COLO668 (cell line): Measurements from ENCODE around the gene ELF5.

Experiments used
- DNase-seq: peaks from one replicate; lab custom pipeline; 2025; ENCODE audit not compliant: unreplicated experiment; lab: John Stamatoyannopoulos, UW

Gene ELF5

GRCh38 chr11:34513682-34514449 is at the start of gene ELF5:
ELF5 (minus strand) TSS chr11:34513794; CDS start chr11:34505749, 8,045 bp downstream.
- DNase-seq = no peak

DNA sequence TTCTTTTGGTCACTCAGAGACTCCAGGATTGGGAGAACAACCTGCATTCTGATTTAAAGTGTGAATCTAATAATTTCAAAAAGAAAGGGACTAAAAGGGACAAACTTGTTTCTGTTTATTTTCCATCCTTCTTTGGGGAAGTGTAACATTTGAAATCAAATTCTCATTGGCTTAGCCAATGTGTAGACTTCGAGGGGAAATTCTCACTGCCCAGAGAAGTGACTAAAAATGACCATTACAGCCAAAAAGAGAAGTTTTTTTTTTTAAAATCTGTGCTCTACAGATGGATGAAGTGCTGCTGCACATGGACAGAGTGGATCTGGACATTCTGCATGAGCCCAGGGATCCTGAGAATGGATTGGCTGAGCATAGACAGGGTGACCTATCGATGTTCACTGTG is 49.4 kb upstream of the ELF5 start:
- DNase-seq = no peak

DNA sequence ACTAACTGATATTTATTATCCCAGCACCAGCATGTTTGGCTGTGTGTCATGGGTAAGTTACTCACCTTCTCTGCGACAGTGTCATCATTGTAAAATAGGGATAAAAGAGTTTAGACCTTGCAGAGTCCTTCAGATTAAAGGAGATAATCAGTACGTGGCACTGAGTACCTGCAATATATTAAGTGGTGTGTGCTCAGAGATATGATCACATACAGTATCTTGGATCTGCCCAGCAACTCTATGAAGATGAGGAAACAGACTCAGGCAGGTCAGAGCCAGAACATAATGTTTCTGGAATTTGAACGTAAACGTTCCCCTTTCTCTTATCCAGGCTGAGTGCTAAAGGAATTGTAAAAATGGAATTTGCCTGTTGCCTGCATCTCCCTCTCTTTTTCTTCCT is 46.9 kb upstream of the ELF5 start:
- no peak for DNase-seq

DNA sequence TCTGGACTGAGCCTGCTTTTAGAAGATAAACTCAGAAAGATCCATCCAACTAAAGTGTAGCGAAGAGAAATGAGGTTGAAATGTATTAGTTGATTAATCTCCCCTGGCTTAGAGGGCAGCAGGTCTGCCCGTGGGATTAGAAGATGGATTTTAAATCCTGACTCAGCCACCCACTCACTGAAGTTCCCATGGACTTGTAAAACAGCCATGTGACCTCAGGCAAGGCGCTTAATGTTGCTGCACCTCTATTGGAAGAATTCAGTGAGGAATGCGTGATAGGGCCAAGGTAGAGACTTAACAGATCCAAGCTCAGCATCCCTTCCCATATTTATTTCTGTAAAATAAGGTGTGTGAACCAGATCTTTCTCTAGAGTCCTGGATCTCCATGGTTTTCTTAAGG is 45.1 kb upstream of the ELF5 start:
- no peak for DNase-seq

GRCh38 chr11:34558211-34558610 is 44.6 kb upstream of the ELF5 start:
- DNase-seq = no peak

DNA sequence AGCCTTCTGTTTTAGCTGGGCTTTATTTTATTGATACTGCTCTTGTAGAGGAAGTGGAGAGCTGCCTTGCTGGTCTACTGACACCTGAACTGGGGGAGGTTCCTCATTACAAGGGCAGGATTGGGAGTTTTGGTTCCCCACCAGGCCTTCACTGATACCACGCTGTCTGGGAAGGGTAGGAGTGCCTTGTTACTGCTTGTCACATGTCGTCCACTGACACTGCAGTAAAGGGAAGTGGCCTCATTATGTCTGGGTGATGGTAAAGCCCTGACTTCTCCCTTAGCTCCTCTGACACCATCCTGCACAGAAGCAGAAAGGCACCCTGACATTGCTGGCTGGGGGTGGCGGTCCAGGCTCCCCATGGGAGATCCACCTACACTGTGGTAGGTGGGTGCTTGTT is 38.7 kb upstream of the ELF5 start:
- DNase-seq = no peak

DNA sequence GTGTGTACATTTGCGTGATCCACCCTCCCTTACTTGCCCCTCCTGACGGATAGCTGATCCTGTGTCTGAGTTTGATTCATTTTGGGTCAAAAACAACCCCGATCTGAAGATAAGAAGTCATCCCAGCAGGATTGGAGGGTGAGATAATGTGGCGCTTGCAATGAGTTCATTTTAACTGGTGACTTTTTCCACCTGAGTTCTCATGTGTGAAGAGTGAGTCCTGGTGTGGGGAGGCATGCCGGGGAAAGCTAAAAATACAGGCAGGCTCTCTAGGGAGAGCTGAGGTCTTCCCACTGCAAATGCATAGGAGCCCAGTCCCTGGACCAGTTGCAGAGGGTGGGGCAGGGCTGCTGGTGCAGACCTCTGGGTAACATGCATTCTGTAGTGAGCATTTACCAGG is 35.7 kb upstream of the ELF5 start:
- DNase-seq = no peak

- no peak for DNase-seq
Observed at GRCh38 chr11:34548278-34548677, 34.7 kb upstream of the ELF5 start.

- DNase-seq = peak; percentile 16
Observed at GRCh38 chr11:34546511-34547209, 33.1 kb upstream of the ELF5 start.

DNA sequence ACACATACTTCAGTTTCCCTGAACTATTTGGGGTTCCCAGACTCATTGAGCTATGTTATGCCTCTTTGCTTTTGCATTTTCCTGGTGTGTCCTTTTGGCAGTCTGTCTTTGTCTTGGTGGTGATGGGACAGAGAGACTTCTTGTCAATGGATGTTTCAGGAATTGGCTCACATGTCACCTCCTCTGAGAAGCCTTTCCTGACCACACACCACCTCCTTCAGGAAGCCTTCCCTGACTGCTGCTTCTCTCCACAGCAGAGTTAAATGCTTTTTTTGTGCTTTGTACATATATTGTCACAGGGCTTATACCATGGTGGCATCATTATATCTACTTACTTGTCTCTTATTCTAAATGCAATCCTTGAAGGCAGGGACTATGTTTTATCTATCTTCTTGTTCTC is 28.5 kb upstream of the ELF5 start:
- DNase-seq = no peak

- no peak for DNase-seq
Observed at GRCh38 chr11:34540870-34541269, 27.3 kb upstream of the ELF5 start.

GRCh38 chr11:34537636-34538035 is 24.0 kb upstream of the ELF5 start:
- DNase-seq = peak; percentile 14

GRCh38 chr11:34536056-34536455 is 22.5 kb upstream of the ELF5 start:
- DNase-seq = peak; percentile 15

DNA sequence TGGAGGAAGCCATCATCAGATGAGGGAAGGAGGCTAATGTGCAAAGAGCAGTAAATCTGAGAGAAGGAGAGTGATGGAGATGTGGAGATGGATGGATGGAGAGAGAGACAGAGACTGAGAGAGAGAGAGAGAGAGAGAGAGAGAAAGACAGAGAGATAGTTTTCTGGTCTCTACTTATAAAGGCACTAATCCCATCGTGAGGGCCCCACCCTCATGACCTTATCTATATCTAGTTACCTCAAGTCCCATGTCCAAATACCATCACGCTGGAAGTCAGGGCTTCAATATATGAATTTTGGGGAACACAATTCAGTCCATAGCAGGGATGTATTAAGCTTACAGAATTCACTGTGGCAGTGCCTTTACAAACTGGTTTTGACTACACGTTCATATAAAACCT is 21.2 kb upstream of the ELF5 start:
- no peak for DNase-seq

DNA sequence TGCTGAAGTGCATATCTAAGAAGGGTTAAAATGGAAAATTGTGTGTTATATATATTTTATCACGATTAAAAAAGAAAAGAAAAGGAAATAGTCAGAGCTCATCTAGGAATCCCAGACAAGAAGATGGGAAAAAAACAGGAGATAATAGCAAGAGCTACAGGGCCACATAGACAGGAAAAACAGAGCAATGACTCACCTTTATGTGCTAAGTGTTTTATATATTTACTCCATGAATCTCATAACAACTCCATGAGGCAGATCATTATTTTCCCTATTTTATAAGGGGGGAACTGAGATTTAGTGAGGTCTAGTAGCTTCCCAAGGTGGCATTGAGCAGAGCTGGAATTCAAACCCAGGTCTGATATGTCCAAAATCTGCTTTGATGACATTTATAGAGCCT is 18.1 kb upstream of the ELF5 start:
- no peak for DNase-seq

DNA sequence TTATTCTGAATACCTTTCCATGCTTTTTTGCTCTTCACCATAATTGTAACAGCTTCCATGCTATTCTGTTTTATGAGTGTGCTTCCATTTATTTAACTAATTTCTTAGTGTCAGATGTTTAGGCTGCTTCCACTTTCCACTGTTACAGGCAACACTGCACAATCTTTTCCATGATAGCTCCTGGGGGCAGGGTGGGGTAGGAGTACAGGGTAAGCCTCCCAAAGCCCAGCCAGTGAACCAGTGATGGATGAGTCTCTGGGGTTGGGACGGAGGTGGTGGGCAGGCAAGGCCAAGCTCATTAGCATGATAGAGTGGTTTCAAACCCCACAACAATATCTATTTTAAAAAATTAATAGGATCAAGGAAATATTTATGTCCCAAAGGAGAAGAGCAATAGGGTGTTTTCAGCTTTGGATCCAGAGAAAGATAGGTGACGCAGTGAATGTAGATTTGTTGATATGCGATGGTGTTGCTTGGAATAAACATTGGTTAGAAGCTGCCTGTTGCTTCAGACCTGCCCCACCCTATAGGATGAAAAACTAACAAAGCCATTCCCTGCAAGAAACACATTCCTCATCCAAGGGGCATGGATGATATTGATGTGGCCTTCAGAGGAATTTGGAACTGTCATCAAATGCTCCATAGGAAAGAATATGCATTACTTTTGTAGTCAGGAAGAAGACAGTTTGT is 17.1 kb upstream of the ELF5 start:
- DNase-seq = no peak

GRCh38 chr11:34529643-34530042 is 16.0 kb upstream of the ELF5 start:
- no peak for DNase-seq

DNA sequence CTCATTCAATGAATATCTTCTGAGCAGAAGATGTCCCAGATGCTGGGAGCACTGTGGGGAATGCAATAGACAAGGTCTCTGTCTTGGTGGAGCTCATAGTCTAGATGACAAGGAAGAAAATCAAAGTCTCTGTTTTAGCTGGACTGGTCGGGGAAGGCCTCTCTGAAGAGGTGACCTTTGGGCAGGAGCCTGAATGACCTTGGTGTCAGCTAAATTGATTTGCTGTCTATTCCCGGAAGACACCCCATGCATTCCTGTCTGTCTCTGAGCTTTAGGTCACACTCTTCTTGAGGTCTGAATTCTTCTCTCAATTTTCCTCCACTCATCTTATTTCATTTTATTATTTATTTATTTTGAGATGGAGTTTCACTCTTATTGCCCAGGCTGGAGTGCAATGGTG is 14.5 kb upstream of the ELF5 start:
- no peak for DNase-seq

- no peak for DNase-seq
Observed at GRCh38 chr11:34525888-34526657, 12.5 kb upstream of the ELF5 start.

DNA sequence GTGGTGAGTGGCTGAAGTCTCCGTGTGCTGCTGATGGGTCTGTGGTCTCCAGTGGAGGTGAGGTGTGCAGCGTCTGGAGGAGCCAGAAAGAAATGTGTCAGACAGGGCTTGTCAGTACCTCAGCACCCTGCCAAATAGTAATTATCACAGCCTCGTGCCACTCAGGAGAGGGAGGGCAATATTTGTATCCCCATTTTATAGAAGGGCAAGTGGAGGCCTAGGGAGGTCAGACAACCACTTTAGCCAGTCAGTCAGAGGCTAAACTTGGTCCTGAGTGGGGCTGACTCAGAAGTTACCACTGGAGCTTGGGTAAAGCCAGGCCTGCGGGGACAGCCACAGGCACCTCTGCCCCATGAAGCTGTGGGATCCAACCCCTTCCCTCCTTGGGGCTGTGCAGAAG is 11.5 kb upstream of the ELF5 start:
- no peak for DNase-seq

DNA sequence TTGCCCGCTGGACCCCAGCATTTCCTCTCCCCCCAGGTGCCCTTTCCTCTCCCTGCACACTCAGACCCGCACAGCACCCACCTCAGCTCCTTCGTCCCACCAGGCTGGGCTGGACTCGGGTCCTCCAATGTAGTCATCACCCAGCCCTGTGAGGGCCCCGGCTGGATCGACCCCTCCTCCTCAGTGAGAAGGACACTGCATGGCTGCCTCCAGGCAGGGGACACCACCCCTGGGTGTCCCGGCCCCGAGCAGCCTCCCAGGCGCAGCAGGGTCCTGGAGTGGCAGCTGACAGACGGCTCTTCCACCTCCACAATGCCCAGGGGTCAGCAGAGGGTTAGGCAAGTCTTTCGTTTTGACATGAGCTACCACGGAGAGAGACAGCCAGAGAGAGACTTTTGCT is 11.1 kb upstream of the ELF5 start:
- no peak for DNase-seq
